B cell (primary cell): Measurements from ENCODE around the gene CDHR5.

Experiments used
- CTCF ChIP-seq: fragments of 200-600 bp; IDR thresholded peaks from one replicate; pipeline ENCODE4 v1.8.0; 2022; ENCODE audit warnings: antibody characterized with exemption, mild to moderate bottlenecking
- EZH2 ChIP-seq: IDR thresholded peaks from 2 replicates; pipeline ENCODE4 v1.6.1; 2012; ENCODE audit warnings: borderline replicate concordance, low read depth, mild to moderate bottlenecking, moderate library complexity, low read length; ENCODE audit not compliant: insufficient read depth, poor library complexity, severe bottlenecking

GRCh38 chr11:610146-610801 is 14.5 kb downstream of the CDHR5 start:
- no peak for TF ChIP-seq CTCF
- TF ChIP-seq EZH2, result no peak
